Stomach (tissue), 4 donors: ENCODE results near the gene TOP2A.

Source experiments
- EP300 ChIP-seq: sonication (generic); formaldehyde crosslinking; IDR thresholded peaks from one replicate; pipeline ENCODE4 v1.6.1; 2017; ENCODE audit warnings: antibody characterized with exemption
- POLR2A ChIP-seq, 4 donors: fragments of 450-650 bp; IDR thresholded peaks; one replicate each; pipeline ENCODE4 v1.6.1; 2016; ENCODE audit warnings: antibody characterized with exemption in 4 of 4, control low read depth in 2 of 4, mild to moderate bottlenecking in 1 of 4, moderate library complexity in 1 of 4
- TF ChIP-seq, protein P1 (sequence below), 7 experiments: fragments of 450-650 bp in 4 of 7; fragments of 200-600 bp in 3 of 7; sonication (generic) in 3 of 7; IDR thresholded peaks; one replicate each; pipeline ENCODE4 v1.5.1; 2016 to 2019; ENCODE audit warnings: antibody characterized with exemption in 7 of 7, control low read depth in 2 of 7, mild to moderate bottlenecking in 1 of 7

DNA sequence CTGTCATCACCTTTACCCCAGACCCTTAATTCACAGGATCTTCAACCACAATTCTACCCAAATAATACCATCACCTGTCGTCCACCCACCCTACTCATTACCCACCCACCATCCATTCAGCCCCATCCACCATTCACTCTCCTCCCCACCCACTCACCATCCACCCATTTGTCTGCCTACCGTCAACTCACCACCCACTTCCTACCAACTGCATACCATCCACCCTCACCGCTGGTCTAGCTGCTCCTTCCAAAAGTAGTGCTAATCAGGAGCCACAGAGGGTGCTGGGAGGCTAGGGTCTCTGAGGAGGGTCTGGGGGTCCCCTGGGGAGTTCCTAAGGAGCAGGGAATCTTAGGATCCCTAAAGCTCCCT is 13.5 kb upstream of the TOP2A start:
- TF ChIP-seq, protein P1, sequence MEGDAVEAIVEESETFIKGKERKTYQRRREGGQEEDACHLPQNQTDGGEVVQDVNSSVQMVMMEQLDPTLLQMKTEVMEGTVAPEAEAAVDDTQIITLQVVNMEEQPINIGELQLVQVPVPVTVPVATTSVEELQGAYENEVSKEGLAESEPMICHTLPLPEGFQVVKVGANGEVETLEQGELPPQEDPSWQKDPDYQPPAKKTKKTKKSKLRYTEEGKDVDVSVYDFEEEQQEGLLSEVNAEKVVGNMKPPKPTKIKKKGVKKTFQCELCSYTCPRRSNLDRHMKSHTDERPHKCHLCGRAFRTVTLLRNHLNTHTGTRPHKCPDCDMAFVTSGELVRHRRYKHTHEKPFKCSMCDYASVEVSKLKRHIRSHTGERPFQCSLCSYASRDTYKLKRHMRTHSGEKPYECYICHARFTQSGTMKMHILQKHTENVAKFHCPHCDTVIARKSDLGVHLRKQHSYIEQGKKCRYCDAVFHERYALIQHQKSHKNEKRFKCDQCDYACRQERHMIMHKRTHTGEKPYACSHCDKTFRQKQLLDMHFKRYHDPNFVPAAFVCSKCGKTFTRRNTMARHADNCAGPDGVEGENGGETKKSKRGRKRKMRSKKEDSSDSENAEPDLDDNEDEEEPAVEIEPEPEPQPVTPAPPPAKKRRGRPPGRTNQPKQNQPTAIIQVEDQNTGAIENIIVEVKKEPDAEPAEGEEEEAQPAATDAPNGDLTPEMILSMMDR (IDR thresholded peaks at IDR 0.05): no peak
- TF ChIP-seq POLR2A (IDR thresholded peaks at IDR 0.05) (no peak), EP300 (no peak)
